Pancreas (tissue), 10 donors: Measurements from ENCODE around the gene OR56A4. TPM values are rescaled to one million over a fixed set of nuclear protein-coding genes. Genes with fewer than 3 reads are reported as not detected.
A peak's percentile ranks its signal among the peaks of the same experiment; 100 is the strongest.

Experiments
- ATAC-seq, 4 donors: fragments of 200-7000 bp; cut with Tn5 transposase; one replicate each; pipeline versions ENCODE4 v1.8.0 to v1.9.1; 2020; ENCODE audit warnings: mild to moderate bottlenecking in 4 of 4, moderate library complexity in 4 of 4
- DNase-seq, 6 donors: peaks; one replicate each; pipeline ENCODE4 v3.0.0-alpha.2; 2020
- FAIRE-seq: peaks from 2 replicates; lab custom pipeline; 2012; peaks lifted over from hg19 to GRCh38; lab: Jason Lieb, UNC
- H3K27ac ChIP-seq, 4 donors: fragments of 200-600 bp; sonication (generic); 1 replicate in 3 of 4; 2 replicates in 1 of 4; pipeline versions ENCODE4 v1.5.0 to v1.8.0; 2020
- H3K27me3 ChIP-seq, 4 donors: fragments of 200-600 bp; one replicate each; pipeline ENCODE4 v1.8.0; 2021
- H3K36me3 ChIP-seq, 3 donors: fragments of 200-600 bp; sonication (generic) in 1 of 3; one replicate each; pipeline versions ENCODE4 v1.5.0 to v1.8.0; 2020 to 2021
- H3K4me1 ChIP-seq, 3 donors: fragments of 200-600 bp; one replicate each; pipeline ENCODE4 v1.8.0; 2021
- H3K4me3 ChIP-seq, 4 donors: fragments of 200-600 bp; sonication (generic) in 2 of 4; one replicate each; pipeline versions ENCODE4 v1.5.0 to v1.8.0; 2020 to 2021
- H3K9me3 ChIP-seq, 4 donors: fragments of 200-600 bp; one replicate each; pipeline ENCODE4 v1.8.0; 2021
- WGBS, 2 donors: extraction: QIAGEN DNeasy Blood & Tissue Kit; methylation state at CpG; one replicate each; pipeline ENCODE4 v1.1.7; 2013; 5-methylcytosine and 5-hydroxymethylcytosine counted together
- intact Hi-C, 3 donors: fragments of 100-400 bp; cut with DNase I; formaldehyde crosslinking; loops; one replicate each; pipeline versions ENCODE4 v1.11.1 to v1.14.2; 2022
- polyA plus RNA-seq, 2 donors: library from polyadenylated mRNA; stranded (reverse); fragments of 200-250 nt; gene quantifications; one replicate each; pipeline ENCODE4 v1.2.3, GENCODE V29; 2013
- total RNA-seq, 6 donors: library from RNA; stranded (reverse); fragmentation: NEBNext Ultra II Directional in 4 of 6; extraction: Animal tissue kit (Norgen Biotek cat#: 25700) in 4 of 6; gene quantifications; one replicate each; pipeline versions ENCODE4 v1.2.1 to v1.2.4, GENCODE V29; 2021 to 2023
- TF ChIP-seq, protein P1 (sequence below), 4 donors: fragments of 200-600 bp; sonication (generic) in 3 of 4; IDR thresholded peaks; one replicate each; pipeline versions ENCODE4 v1.5.0 to v1.8.0; 2021; ENCODE audit warnings: antibody characterized with exemption in 4 of 4
- donor health status: healthy with polysubstance abuse.
- donor health status: DM: no; HTN: no; CAD: no; lungs with moderate emphysema.
- donor health status: DM: no; HTN: no; CAD: no.
- donor health status: control.
- donor health status: control.
- donor health status: Bipolar disorder and iron deficiency.
- donor health status: DM: yes; HTN: yes; CAD: no.
- donor health status: DM: no; HTN: no; CAD: no.
- donor health status: DM: no; HTN: no; CAD: no.
- donor health status: DM: yes; HTN: yes; CAD: no.

The OR56A4 gene
- total and polyA plus RNA-seq, 8 donors = 0.06 TPM; not detected in 7

GRCh38 chr11:6006395-6006794 is 351 bp downstream of the OR56A4 start:
- H3K27me3 ChIP-seq = no peaks in the 10 kb centered on the region
- ATAC-seq (no peak), FAIRE-seq (no peak)

GRCh38 chr11:6002202-6002699 is 4.5 kb downstream of the OR56A4 start:
- intact Hi-C loops = no loop called here
- Histone ChIP-seq H3K4me3 (no peak overlapping the region), H3K36me3 (no peaks in the 10 kb centered on the region), H3K27ac (no peak overlapping the region), H3K4me1 (no peaks in the 10 kb centered on the region), H3K9me3 (no peaks in the 10 kb centered on the region), H3K27me3 (no peaks in the 10 kb centered on the region)
- FAIRE-seq = no peak
- WGBS, 2 donors = 64 to 72% methylated on average over 7 of the region's 7 CpGs
- TF ChIP-seq, protein P1, sequence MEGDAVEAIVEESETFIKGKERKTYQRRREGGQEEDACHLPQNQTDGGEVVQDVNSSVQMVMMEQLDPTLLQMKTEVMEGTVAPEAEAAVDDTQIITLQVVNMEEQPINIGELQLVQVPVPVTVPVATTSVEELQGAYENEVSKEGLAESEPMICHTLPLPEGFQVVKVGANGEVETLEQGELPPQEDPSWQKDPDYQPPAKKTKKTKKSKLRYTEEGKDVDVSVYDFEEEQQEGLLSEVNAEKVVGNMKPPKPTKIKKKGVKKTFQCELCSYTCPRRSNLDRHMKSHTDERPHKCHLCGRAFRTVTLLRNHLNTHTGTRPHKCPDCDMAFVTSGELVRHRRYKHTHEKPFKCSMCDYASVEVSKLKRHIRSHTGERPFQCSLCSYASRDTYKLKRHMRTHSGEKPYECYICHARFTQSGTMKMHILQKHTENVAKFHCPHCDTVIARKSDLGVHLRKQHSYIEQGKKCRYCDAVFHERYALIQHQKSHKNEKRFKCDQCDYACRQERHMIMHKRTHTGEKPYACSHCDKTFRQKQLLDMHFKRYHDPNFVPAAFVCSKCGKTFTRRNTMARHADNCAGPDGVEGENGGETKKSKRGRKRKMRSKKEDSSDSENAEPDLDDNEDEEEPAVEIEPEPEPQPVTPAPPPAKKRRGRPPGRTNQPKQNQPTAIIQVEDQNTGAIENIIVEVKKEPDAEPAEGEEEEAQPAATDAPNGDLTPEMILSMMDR (IDR thresholded peaks at IDR 0.05) = no peak
- DNase-seq = no peak
- ATAC-seq = no peak

More at GRCh38 chr11:6006395-6006794, 351 bp downstream of the OR56A4 start:
- intact Hi-C loops = no loop called here
- Histone ChIP-seq H3K27ac (no peak overlapping the region), H3K9me3 (no peaks in the 10 kb centered on the region), H3K36me3 (no peaks in the 10 kb centered on the region), H3K4me1 (no peaks in the 10 kb centered on the region), H3K4me3 (no peak overlapping the region)
- TF ChIP-seq, protein P1 (IDR thresholded peaks at IDR 0.05) = no peak
- DNase-seq = no peak

DNA sequence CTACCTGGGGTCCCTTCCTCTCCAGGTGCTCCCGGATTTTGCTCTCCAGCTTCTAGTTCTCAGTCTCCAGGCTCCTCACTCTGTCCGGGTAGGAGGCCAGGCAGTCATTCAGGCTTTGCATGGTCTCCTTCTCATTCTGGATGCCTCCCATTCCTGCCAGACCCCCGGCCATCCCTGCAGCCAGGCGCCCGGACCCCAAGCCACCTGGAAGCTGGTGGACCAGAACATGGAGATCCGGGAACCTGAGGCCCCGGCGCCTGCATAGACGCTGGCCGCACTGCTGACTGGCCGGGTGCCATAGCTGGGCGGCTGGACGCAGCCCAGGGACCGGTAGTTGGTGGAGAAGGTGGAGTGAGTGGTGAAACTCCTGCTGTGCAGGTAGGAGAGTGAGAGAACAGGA is 12.0 kb downstream of the OR56A4 start:
- Histone ChIP-seq H3K36me3 (no peaks in the 10 kb centered on the region), H3K4me3 (no peak overlapping the region), H3K9me3 (no peaks in the 10 kb centered on the region), H3K4me1 (no peaks in the 10 kb centered on the region), H3K27ac (no peak overlapping the region), H3K27me3 (no peaks in the 10 kb centered on the region)
- intact Hi-C loops = loop anchor here in 1 of 3 donors (10.0 kb wide), 1 partner anchor 360 kb away; no protein-coding TSS in a partner anchor
- TF ChIP-seq, protein P1 (IDR thresholded peaks at IDR 0.05) = no peak
- no peak for FAIRE-seq
- DNase-seq = no peak
- 80 to 85% methylated on average over 14 of the region's 14 CpGs for WGBS, 2 donors
- ATAC-seq = no peak

DNA sequence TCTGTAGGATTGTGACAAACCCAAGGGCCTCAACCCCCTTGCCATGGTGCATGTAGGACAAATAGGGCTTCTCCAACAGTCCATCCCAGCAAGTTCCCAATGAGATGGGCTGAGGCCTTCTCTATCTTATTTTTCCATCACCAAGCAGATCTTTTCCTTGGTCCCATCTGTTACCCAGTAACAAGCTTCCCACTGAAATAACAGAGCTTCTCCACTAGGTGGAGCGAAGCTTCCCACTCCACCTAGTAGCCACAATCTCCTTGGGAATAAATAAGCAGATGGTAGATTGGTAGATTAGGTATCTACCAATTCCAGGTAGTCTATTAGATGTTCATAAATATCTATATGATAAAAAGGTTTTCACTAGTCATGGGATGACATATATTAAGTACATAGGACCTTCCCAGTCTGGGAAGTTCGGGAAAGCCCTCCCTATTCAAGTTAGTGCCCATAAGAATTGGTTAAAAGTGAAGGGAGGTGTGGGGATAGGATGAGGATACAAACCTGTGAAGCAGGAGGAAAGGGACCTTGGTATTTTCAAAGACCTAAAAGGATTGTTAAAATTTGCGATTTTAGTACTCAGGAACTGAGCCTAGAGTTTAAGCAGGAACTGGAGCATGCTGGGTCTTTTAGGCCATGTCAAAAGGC is 14.0 kb downstream of the OR56A4 start:
- TF ChIP-seq, protein P1 (IDR thresholded peaks at IDR 0.05) = peak; percentile 32 to 54 (median 42)
- Histone ChIP-seq H3K27ac (no peak overlapping the region), H3K36me3 (no peaks in the 10 kb centered on the region), H3K9me3 (no peaks in the 10 kb centered on the region), H3K4me1 (no peaks in the 10 kb centered on the region), H3K27me3 (no peaks in the 10 kb centered on the region), H3K4me3 (no peak overlapping the region)
- FAIRE-seq (no peak), DNase-seq (no peak), ATAC-seq (peak; percentile 40 to 69 (median 66))
- WGBS, 2 donors = 54 to 62% methylated on average over 3 of the region's 3 CpGs
- intact Hi-C loops = loop anchor here in 1 of 3 donors (10.0 kb wide), 1 partner anchor 362 kb away; no protein-coding TSS in a partner anchor

DNA sequence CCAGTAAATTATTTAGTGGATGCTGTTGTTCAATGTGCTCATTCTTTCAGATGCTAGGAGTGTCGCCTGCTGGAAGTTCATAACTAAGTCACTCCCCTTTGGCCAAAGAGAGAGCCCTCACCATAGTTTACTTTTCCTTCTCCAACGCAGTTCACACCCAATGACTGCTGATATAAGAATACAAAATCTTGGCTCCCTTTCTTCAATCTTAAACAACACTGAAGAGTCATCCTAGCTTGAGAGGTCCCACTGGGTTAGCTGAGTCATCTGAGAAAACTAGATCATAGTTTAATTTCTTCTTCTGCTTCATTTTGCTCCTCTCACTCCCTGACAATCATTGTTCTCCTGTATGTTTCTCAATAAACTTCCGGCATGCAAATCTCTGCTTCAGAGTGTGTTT is 14.6 kb downstream of the OR56A4 start:
- DNase-seq (no peak), FAIRE-seq (no peak), ATAC-seq (no peak)
- Histone ChIP-seq H3K4me3 (no peak overlapping the region), H3K9me3 (no peaks in the 10 kb centered on the region), H3K27ac (no peak overlapping the region), H3K36me3 (no peaks in the 10 kb centered on the region), H3K4me1 (no peaks in the 10 kb centered on the region), H3K27me3 (no peaks in the 10 kb centered on the region)
- WGBS, 2 donors = 56 to 69% methylated on average over 3 of the region's 3 CpGs
- intact Hi-C loops = loop anchor here in 1 of 3 donors (10.0 kb wide), 1 partner anchor 363 kb away; no protein-coding TSS in a partner anchor
- TF ChIP-seq, protein P1 (IDR thresholded peaks at IDR 0.05) = no peak
